DOHH2 (cell line): ENCODE data around the gene EPB41.

Experiments used
- CTCF ChIP-seq: fragments of 200-600 bp; sonication (generic); IDR thresholded peaks from one replicate; pipeline ENCODE4 v1.5.1; 2014; ENCODE audit warnings: antibody characterized with exemption, mild to moderate bottlenecking, low read depth, low read length; ENCODE audit not compliant: poor library complexity, severe bottlenecking
- EZH2phosphoT487 ChIP-seq: fragments of 200-600 bp; sonication (generic); IDR thresholded peaks from 2 replicates; pipeline ENCODE4 v1.6.1; 2017; ENCODE audit warnings: borderline replicate concordance, mild to moderate bottlenecking, antibody characterized with exemption, low read length, moderate library complexity, mixed read lengths

- TF ChIP-seq CTCF, result no peak
- no peak for TF ChIP-seq EZH2phosphoT487
Measured at GRCh38 chr1:28950006-28950405, 35.6 kb downstream of the EPB41 start.
